GM21717 (cell line): ENCODE measurements around the gene LPAR3.
A peak's percentile ranks its signal among the peaks of the same experiment; 100 is the strongest.
"Not testable (repeated sequence)": the region's sequence is repeated elsewhere in the genome, so short reads cannot be mapped to it uniquely, and the experiment has no call there.

Experiments used
- ATAC-seq: cut with Tn5 transposase; IDR thresholded peaks from one replicate; pipeline ENCODE4 v1.9.1; 2021; ENCODE audit warnings: mild to moderate bottlenecking, moderate library complexity; ENCODE audit not compliant: unreplicated experiment

Gene LPAR3

GRCh38 chr1:84892705-84893618 is at the start of gene LPAR3:
TSS of gene LPAR3 (minus strand) at chr1:84893206. CDS start at chr1:84866120, 27,086 bp downstream.
- no peak for ATAC-seq

GRCh38 chr1:84941843-84942242 is 48.8 kb upstream of the LPAR3 start:
- ATAC-seq = no peak

- no peak for ATAC-seq
Measured at GRCh38 chr1:84940481-84940880, 47.5 kb upstream of the LPAR3 start.

- no peak for ATAC-seq
Measured at GRCh38 chr1:84939761-84940160, 46.8 kb upstream of the LPAR3 start.

- no peak for ATAC-seq
Measured at GRCh38 chr1:84939151-84939550, 46.1 kb upstream of the LPAR3 start.

GRCh38 chr1:84936116-84936810 is 43.3 kb upstream of the LPAR3 start:
- ATAC-seq = no peak

GRCh38 chr1:84933011-84933611 is 40.1 kb upstream of the LPAR3 start:
- no peak for ATAC-seq

GRCh38 chr1:84930831-84931230 is 37.8 kb upstream of the LPAR3 start:
- no peak for ATAC-seq

- no peak for ATAC-seq
Measured at GRCh38 chr1:84930329-84930728, 37.3 kb upstream of the LPAR3 start.

GRCh38 chr1:84929581-84929980 is 36.6 kb upstream of the LPAR3 start:
- ATAC-seq = no peak

- no peak for ATAC-seq
Measured at GRCh38 chr1:84928979-84929378, 36.0 kb upstream of the LPAR3 start.

- ATAC-seq = no peak
Measured at GRCh38 chr1:84923317-84923716, 30.3 kb upstream of the LPAR3 start.

- ATAC-seq = no peak
Measured at GRCh38 chr1:84920159-84920558, 27.2 kb upstream of the LPAR3 start.

- ATAC-seq = no peak
Measured at GRCh38 chr1:84919461-84919970, 26.5 kb upstream of the LPAR3 start.

- ATAC-seq = no peak
Measured at GRCh38 chr1:84918726-84919336, 25.8 kb upstream of the LPAR3 start.

GRCh38 chr1:84916897-84917296 is 23.9 kb upstream of the LPAR3 start:
- no peak for ATAC-seq

GRCh38 chr1:84913555-84913892 is 20.5 kb upstream of the LPAR3 start:
- ATAC-seq = peak; percentile 55

- no peak for ATAC-seq
Measured at GRCh38 chr1:84912726-84913554, 19.9 kb upstream of the LPAR3 start.

GRCh38 chr1:84908746-84909464 is 15.9 kb upstream of the LPAR3 start:
- ATAC-seq = not testable (repeated sequence)
